Common myeloid progenitor, CD34-positive (primary cell): Measurements from ENCODE around the gene FHAD1.

Source experiments
- CTCF ChIA-PET: fragments of 350-600 bp; sonication (Branson Sonifier 250); formaldehyde crosslinking; loops from one replicate; lab custom pipeline; 2021; ENCODE audit warnings: antibody characterized with exemption; lab: Charles Lee
- POLR2A ChIA-PET: fragments of 350-600 bp; sonication (Branson Sonifier 250); formaldehyde crosslinking; loops from one replicate; lab custom pipeline; 2021; ENCODE audit warnings: antibody characterized with exemption; lab: Charles Lee
- DNase-seq, 3 donors: peaks; one replicate each; pipeline versions ENCODE4 v3.0.0 to v3.0.0-alpha.2; 2013
- H3K27ac ChIP-seq, 2 experiments: 1 replicate in 1 of 2; 2 replicates in 1 of 2; pipeline ENCODE4 v1.7.0; 2013; ENCODE audit warnings: inconsistent platforms in 2 of 2, low read length in 2 of 2, mild to moderate bottlenecking in 2 of 2, low read depth in 1 of 2, moderate library complexity in 1 of 2; ENCODE audit not compliant: severe bottlenecking in 2 of 2, insufficient read depth in 1 of 2, poor library complexity in 1 of 2
- H3K27me3 ChIP-seq, 5 experiments: replicated peaks in 2 of 5; 1 replicate in 3 of 5; 2 replicates in 2 of 5; pipeline versions ENCODE4 v1.6.1 to v1.7.0; 2013; ENCODE audit warnings: low read length in 4 of 5, mild to moderate bottlenecking in 2 of 5, moderate library complexity in 2 of 5, inconsistent platforms in 1 of 5; ENCODE audit not compliant: insufficient read depth in 5 of 5, control insufficient read depth in 4 of 5
- H3K36me3 ChIP-seq, 4 experiments: 1 replicate in 2 of 4; 2 replicates in 2 of 4; pipeline versions ENCODE4 v1.6.1 to v1.7.0; 2013; ENCODE audit warnings: low read length in 3 of 4, control low read depth in 1 of 4, mild to moderate bottlenecking in 1 of 4; ENCODE audit not compliant: control insufficient read depth in 4 of 4, insufficient read depth in 4 of 4
- H3K4me1 ChIP-seq, 4 experiments: 1 replicate in 3 of 4; 2 replicates in 1 of 4; pipeline versions ENCODE4 v1.6.1 to v1.7.1; 2013; ENCODE audit warnings: low read length in 3 of 4, mild to moderate bottlenecking in 3 of 4, control low read depth in 1 of 4, inconsistent platforms in 1 of 4, moderate library complexity in 1 of 4; ENCODE audit not compliant: control insufficient read depth in 4 of 4, insufficient read depth in 4 of 4; ENCODE audit errors: control extremely low read depth in 1 of 4
- H3K4me3 ChIP-seq, 7 experiments: 1 replicate in 4 of 7; 2 replicates in 3 of 7; pipeline versions ENCODE4 v1.5.1 to v1.7.0; 2013; ENCODE audit warnings: mild to moderate bottlenecking in 7 of 7, low read length in 6 of 7, moderate library complexity in 6 of 7, inconsistent platforms in 2 of 7, low read depth in 2 of 7, control low read depth in 1 of 7; ENCODE audit not compliant: insufficient read depth in 4 of 7, control insufficient read depth in 1 of 7; ENCODE audit errors: extremely low read depth in 1 of 7
- H3K9me3 ChIP-seq, 5 experiments: 1 replicate in 4 of 5; 2 replicates in 1 of 5; pipeline versions ENCODE4 v1.6.1 to v1.7.1; 2013; ENCODE audit warnings: low read length in 4 of 5, mild to moderate bottlenecking in 2 of 5, inconsistent platforms in 1 of 5, low read depth in 1 of 5, moderate library complexity in 1 of 5; ENCODE audit not compliant: control insufficient read depth in 4 of 5, insufficient read depth in 2 of 5; ENCODE audit errors: control extremely low read depth in 1 of 5
- WGBS: methylation state at CpG from one replicate; pipeline ENCODE4 v1.1.5; 2013; ENCODE audit not compliant: insufficient coverage; 5-methylcytosine and 5-hydroxymethylcytosine counted together

FHAD1 gene

GRCh38 chr1:15224974-15225373, 22.0 kb upstream of the FHAD1 start:
- ChIA-PET CTCF (interaction anchor here (1.1 kb wide), 1 partner anchor 11 kb away, joined by 3 read pairs; no protein-coding TSS in a partner anchor), POLR2A (no interaction called here)

GRCh38 chr1:15225461-15225860, 21.6 kb upstream of the FHAD1 start:
- H3K27me3 ChIP-seq, result no peaks in the 10 kb centered on the region
- DNase-seq, result no peak
- H3K36me3 ChIP-seq, result peaks cover 0 to 2% (median 0%) of the 10 kb centered on the region in 4 experiments
- CTCF ChIA-PET, result interaction anchor here (0.6 to 1.1 kb wide), 2 partner anchors 11 kb away, joined by 3 read pairs; no protein-coding TSS in a partner anchor
- H3K9me3 ChIP-seq, result no peaks in the 10 kb centered on the region
- no peak overlapping the region for H3K4me3 ChIP-seq
- H3K27ac ChIP-seq, result no peak overlapping the region
- 98% methylated on average over 4 of the region's 4 CpGs for WGBS
- H3K4me1 ChIP-seq, result peaks cover 0 to 16% (median 11%) of the 10 kb centered on the region in 4 experiments
- POLR2A ChIA-PET, result no interaction called here

More at GRCh38 chr1:15224974-15225373, 22.0 kb upstream of the FHAD1 start:
- peaks cover 0 to 16% (median 11%) of the 10 kb centered on the region in 4 experiments for H3K4me1 ChIP-seq
- H3K27me3 ChIP-seq, result no peaks in the 10 kb centered on the region
- H3K9me3 ChIP-seq, result no peaks in the 10 kb centered on the region
- WGBS, result 66% methylated on average over 3 of the region's 4 CpGs
- H3K36me3 ChIP-seq, result peaks cover 0 to 2% (median under 1%) of the 10 kb centered on the region in 4 experiments
- H3K4me3 ChIP-seq, result no peak overlapping the region
- no peak overlapping the region for H3K27ac ChIP-seq
- peak in 2 of 3 donors; percentile 50 to 53 for DNase-seq

- POLR2A ChIA-PET, result no interaction called here
- CTCF ChIA-PET, result interaction anchor here (0.6 kb wide), 1 partner anchor 10 kb away, joined by 3 read pairs; no protein-coding TSS in a partner anchor
These were observed 20.4 kb upstream of the FHAD1 start for GRCh38 chr1:15226388-15227255.

GRCh38 chr1:15229707-15230131, 17.3 kb upstream of the FHAD1 start:
- 90% methylated on average over 2 of the region's 4 CpGs for WGBS
- Histone ChIP-seq H3K36me3 (no peaks in the 10 kb centered on the region), H3K27me3 (no peaks in the 10 kb centered on the region), H3K27ac (no peak overlapping the region), H3K9me3 (no peaks in the 10 kb centered on the region), H3K4me3 (no peak overlapping the region), H3K4me1 (peaks cover 0 to 2% (median 1%) of the 10 kb centered on the region in 4 experiments)
- ChIA-PET CTCF (interaction anchor here (1.1 kb wide), 1 partner anchor 17 kb away, joined by 3 read pairs; the partner anchor contains the start of gene FHAD1), POLR2A (no interaction called here)
- DNase-seq, result no peak

More at GRCh38 chr1:15226388-15227255, 20.4 kb upstream of the FHAD1 start:
- no peaks in the 10 kb centered on the region for H3K9me3 ChIP-seq
- no peak for DNase-seq
- no peak overlapping the region for H3K4me3 ChIP-seq
- H3K27ac ChIP-seq, result no peak overlapping the region
- 95% methylated on average over 11 of the region's 17 CpGs for WGBS
- H3K36me3 ChIP-seq, result no peaks in the 10 kb centered on the region
- no peaks in the 10 kb centered on the region for H3K27me3 ChIP-seq
- H3K4me1 ChIP-seq, result peaks cover 0 to 16% (median 11%) of the 10 kb centered on the region in 4 experiments

GRCh38 chr1:15231714-15232201, 15.3 kb upstream of the FHAD1 start:
- no peaks in the 10 kb centered on the region for H3K9me3 ChIP-seq
- ChIA-PET POLR2A (no interaction called here), CTCF (interaction anchor here (1.0 kb wide), 2 partner anchors 12 to 23 kb away, joined by 3 to 4 read pairs; no protein-coding TSS in a partner anchor)
- H3K27ac ChIP-seq, result no peak overlapping the region
- WGBS, result 100% methylated on average over 3 of the region's 5 CpGs
- H3K4me1 ChIP-seq, result no peaks in the 10 kb centered on the region
- DNase-seq, result peak in 1 of 3 donors; percentile 30
- H3K4me3 ChIP-seq, result no peak overlapping the region
- H3K36me3 ChIP-seq, result no peaks in the 10 kb centered on the region
- no peaks in the 10 kb centered on the region for H3K27me3 ChIP-seq

GRCh38 chr1:15233689-15234088, 13.3 kb upstream of the FHAD1 start:
- ChIA-PET POLR2A (no interaction called here), CTCF (interaction anchor here (0.7 to 1.3 kb wide), 4 partner anchors 11 to 157 kb away, joined by 3 to 4 read pairs (median 4); no protein-coding TSS in a partner anchor)
- Histone ChIP-seq H3K9me3 (no peaks in the 10 kb centered on the region), H3K4me3 (no peak overlapping the region), H3K27ac (no peak overlapping the region), H3K4me1 (no peaks in the 10 kb centered on the region), H3K36me3 (no peaks in the 10 kb centered on the region), H3K27me3 (no peaks in the 10 kb centered on the region)
- DNase-seq, result no peak
